OCI-LY1 (cell line): ENCODE results near the gene FNDC7.
"Not testable (repeated sequence)": the region's sequence is repeated elsewhere in the genome, so short reads cannot be mapped to it uniquely, and the experiment has no call there.

Experiments used
- CTCF ChIP-seq: fragments of 200-600 bp; sonication (generic), shearing (Covaris generic); IDR thresholded peaks from 2 replicates; pipeline ENCODE4 v1.5.1; 2017; ENCODE audit warnings: mild to moderate bottlenecking, antibody characterized with exemption, low read length, moderate library complexity, mixed read lengths
- EZH2 ChIP-seq: fragments of 200-600 bp; sonication (generic), shearing (Covaris generic); IDR thresholded peaks from 2 replicates; pipeline ENCODE4 v1.8.0; 2017; ENCODE audit warnings: borderline replicate concordance, mixed run types, mild to moderate bottlenecking, antibody characterized with exemption, low read length, moderate library complexity, mixed read lengths

DNA sequence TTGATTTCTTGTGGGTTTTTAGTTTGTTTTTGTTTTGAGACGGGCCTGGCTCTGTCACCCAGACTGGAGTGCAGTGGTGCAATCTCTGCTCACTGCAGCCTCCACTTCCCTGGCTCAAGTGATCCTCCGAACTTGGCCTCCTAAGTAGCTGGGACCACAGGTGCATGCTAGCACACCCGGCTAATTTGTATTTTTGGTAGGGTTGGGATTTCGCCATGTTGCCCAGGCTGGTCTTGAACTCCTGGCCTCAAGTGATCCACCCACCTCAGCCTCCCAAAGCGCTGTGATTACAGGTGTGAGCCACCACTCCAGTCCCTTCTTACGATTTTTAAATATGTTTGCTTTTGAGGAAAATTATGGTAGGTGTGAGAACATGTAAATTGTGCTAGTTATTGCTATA is 10.6 kb upstream of the FNDC7 start:
- TF ChIP-seq CTCF, EZH2: not testable (repeated sequence)
